ENCODE results near the gene NINL. TPM values are rescaled to one million over a fixed set of nuclear protein-coding genes. Genes with fewer than 3 reads are reported as not detected.

The NINL gene
- total and polyA plus RNA-seq, 4 donors, result 1.9 to 3.6 (median 2.8) TPM

- no peak overlapping the region for H3K27ac ChIP-seq (ENCODE audit: low read depth in 1 of 2, low read length in 2 of 2)
- 65% methylated on average over 4 of the region's 4 CpGs for WGBS
- H3K36me3 ChIP-seq (ENCODE audit: control insufficient read depth in 4 of 4, insufficient read depth in 3 of 4, low read depth in 1 of 4, low read length in 3 of 4), result no peaks in the 10 kb centered on the region
- H3K27me3 ChIP-seq (ENCODE audit: control insufficient read depth in 4 of 4, insufficient read depth in 4 of 4, low read length in 3 of 4), result no peaks in the 10 kb centered on the region
- DNase-seq (ENCODE audit: low spot score), result no peak
- peaks cover 0 to 11% (median 7%) of the 10 kb centered on the region in 4 donors for H3K4me1 ChIP-seq (ENCODE audit: control insufficient read depth in 4 of 4, insufficient read depth in 4 of 4, low read length in 3 of 4)
- H3K9me3 ChIP-seq (ENCODE audit: control insufficient read depth in 4 of 4, low read length in 3 of 4), result no peaks in the 10 kb centered on the region
- H3K9ac ChIP-seq (ENCODE audit: low read depth in 1 of 2, low read length in 2 of 2), result no peak overlapping the region
- TF ChIP-seq, protein P1, sequence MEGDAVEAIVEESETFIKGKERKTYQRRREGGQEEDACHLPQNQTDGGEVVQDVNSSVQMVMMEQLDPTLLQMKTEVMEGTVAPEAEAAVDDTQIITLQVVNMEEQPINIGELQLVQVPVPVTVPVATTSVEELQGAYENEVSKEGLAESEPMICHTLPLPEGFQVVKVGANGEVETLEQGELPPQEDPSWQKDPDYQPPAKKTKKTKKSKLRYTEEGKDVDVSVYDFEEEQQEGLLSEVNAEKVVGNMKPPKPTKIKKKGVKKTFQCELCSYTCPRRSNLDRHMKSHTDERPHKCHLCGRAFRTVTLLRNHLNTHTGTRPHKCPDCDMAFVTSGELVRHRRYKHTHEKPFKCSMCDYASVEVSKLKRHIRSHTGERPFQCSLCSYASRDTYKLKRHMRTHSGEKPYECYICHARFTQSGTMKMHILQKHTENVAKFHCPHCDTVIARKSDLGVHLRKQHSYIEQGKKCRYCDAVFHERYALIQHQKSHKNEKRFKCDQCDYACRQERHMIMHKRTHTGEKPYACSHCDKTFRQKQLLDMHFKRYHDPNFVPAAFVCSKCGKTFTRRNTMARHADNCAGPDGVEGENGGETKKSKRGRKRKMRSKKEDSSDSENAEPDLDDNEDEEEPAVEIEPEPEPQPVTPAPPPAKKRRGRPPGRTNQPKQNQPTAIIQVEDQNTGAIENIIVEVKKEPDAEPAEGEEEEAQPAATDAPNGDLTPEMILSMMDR (IDR thresholded peaks at IDR 0.05; ENCODE audit: low read depth, low read length, missing input control), result no peak
- TF ChIP-seq HNF4G (IDR thresholded peaks at IDR 0.05) (no peak), EGR1 (IDR thresholded peaks at IDR 0.05; ENCODE audit: low read depth in 2 of 2) (no peak), SP1 (IDR thresholded peaks at IDR 0.05) (no peak), NR2F2 (IDR thresholded peaks at IDR 0.05) (no peak), REST (IDR thresholded peaks at IDR 0.05) (no peak), HNF4A (conservative IDR thresholded peaks at IDR 0.05) (no peak), YY1 (IDR thresholded peaks at IDR 0.05) (no peak), GABPA (IDR thresholded peaks at IDR 0.05 in 1 of 2, conservative IDR thresholded peaks at IDR 0.05 in 1 of 2) (no peak), RAD21 (IDR thresholded peaks at IDR 0.05) (no peak), ZBTB33 (IDR thresholded peaks at IDR 0.05) (no peak), RXRA (IDR thresholded peaks at IDR 0.05) (no peak)
- TF ChIP-seq, protein P2, sequence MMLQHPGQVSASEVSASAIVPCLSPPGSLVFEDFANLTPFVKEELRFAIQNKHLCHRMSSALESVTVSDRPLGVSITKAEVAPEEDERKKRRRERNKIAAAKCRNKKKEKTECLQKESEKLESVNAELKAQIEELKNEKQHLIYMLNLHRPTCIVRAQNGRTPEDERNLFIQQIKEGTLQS (IDR thresholded peaks at IDR 0.05), result no peak
- H3K4me3 ChIP-seq (ENCODE audit: low read depth in 1 of 3, low read length in 3 of 3), result no peak overlapping the region
Observed at GRCh38 chr20:25547063-25547462, 38.3 kb downstream of the NINL start.

DNA sequence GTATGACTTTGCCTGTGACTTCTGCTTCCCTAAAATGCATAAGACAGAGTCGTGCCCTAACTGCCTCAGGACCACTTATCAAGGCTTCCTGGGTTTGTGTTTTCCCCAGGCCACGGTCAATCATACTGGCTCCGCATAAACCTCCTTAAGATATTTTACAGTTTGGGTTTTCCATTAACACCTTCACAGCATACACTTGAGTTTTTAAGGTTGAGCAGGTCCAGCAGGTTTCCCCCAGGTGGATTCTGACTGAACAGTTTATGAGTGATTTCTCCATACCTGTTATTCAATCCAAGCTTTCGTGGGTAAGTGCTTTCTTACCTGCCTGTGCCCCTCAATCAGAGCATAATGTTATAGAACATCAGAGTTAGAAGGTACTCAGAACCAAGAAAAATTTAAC lies 39.3 kb downstream of the NINL start:
- DNase-seq (ENCODE audit: low spot score), result no peak
- Histone ChIP-seq H3K9me3 (ENCODE audit: control insufficient read depth in 4 of 4, low read length in 3 of 4) (no peaks in the 10 kb centered on the region), H3K27ac (ENCODE audit: low read depth in 1 of 2, low read length in 2 of 2) (no peak overlapping the region), H3K36me3 (ENCODE audit: control insufficient read depth in 4 of 4, insufficient read depth in 3 of 4, low read depth in 1 of 4, low read length in 3 of 4) (no peaks in the 10 kb centered on the region), H3K4me1 (ENCODE audit: control insufficient read depth in 4 of 4, insufficient read depth in 4 of 4, low read length in 3 of 4) (peaks cover 0 to 20% (median 12%) of the 10 kb centered on the region in 4 donors), H3K4me3 (ENCODE audit: low read depth in 1 of 3, low read length in 3 of 3) (no peak overlapping the region), H3K9ac (ENCODE audit: low read depth in 1 of 2, low read length in 2 of 2) (no peak overlapping the region), H3K27me3 (ENCODE audit: control insufficient read depth in 4 of 4, insufficient read depth in 4 of 4, low read length in 3 of 4) (no peaks in the 10 kb centered on the region)
- 86% methylated on average over 4 of the region's 4 CpGs for WGBS
- TF ChIP-seq HNF4A (conservative IDR thresholded peaks at IDR 0.05) (no peak), HNF4G (IDR thresholded peaks at IDR 0.05) (no peak), FOXA2 (IDR thresholded peaks at IDR 0.05) (no peak), TAF1 (conservative IDR thresholded peaks at IDR 0.05) (no peak), REST (IDR thresholded peaks at IDR 0.05) (no peak), YY1 (IDR thresholded peaks at IDR 0.05) (no peak), ZBTB33 (IDR thresholded peaks at IDR 0.05) (no peak), EGR1 (IDR thresholded peaks at IDR 0.05; ENCODE audit: low read depth in 2 of 2) (no peak), FOXA1 (IDR thresholded peaks at IDR 0.05) (no peak), RAD21 (IDR thresholded peaks at IDR 0.05) (no peak), SP1 (IDR thresholded peaks at IDR 0.05) (no peak)
- TF ChIP-seq, protein P3, sequence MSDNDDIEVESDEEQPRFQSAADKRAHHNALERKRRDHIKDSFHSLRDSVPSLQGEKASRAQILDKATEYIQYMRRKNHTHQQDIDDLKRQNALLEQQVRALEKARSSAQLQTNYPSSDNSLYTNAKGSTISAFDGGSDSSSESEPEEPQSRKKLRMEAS (IDR thresholded peaks at IDR 0.05), result no peak

All from liver (tissue), 9 donors.